RCC 7860 (cell line): ENCODE results near the gene HSPBAP1.
A peak's percentile ranks its signal among the peaks of the same experiment; 100 is the strongest.
"Not testable (repeated sequence)": the region's sequence is repeated elsewhere in the genome, so short reads cannot be mapped to it uniquely, and the experiment has no call there.

ENCODE experiments used
- DNase-seq: peaks from one replicate; pipeline ENCODE4 v3.0.0-alpha.2; 2015; ENCODE audit warnings: low spot score
- FAIRE-seq: peaks from 2 replicates; lab custom pipeline; 2012; peaks lifted over from hg19 to GRCh38; lab: Jason Lieb, UNC

Gene HSPBAP1

GRCh38 chr3:122786066-122786465 is 7.6 kb downstream of the HSPBAP1 start:
- FAIRE-seq (peak; percentile 96), DNase-seq (peak; percentile 40)

GRCh38 chr3:122785231-122785630 is 8.4 kb downstream of the HSPBAP1 start:
- FAIRE-seq (no peak), DNase-seq (no peak)

- FAIRE-seq (no peak), DNase-seq (no peak)
Observed at GRCh38 chr3:122784436-122784835, 9.2 kb downstream of the HSPBAP1 start.

- FAIRE-seq, result no peak
- DNase-seq, result no peak
Observed at GRCh38 chr3:122782804-122783203, 10.8 kb downstream of the HSPBAP1 start.

GRCh38 chr3:122777563-122777962 is 16.1 kb downstream of the HSPBAP1 start:
- FAIRE-seq, result no peak
- no peak for DNase-seq

GRCh38 chr3:122776675-122777468 is 16.8 kb downstream of the HSPBAP1 start:
- DNase-seq (no peak), FAIRE-seq (no peak)

- no peak for DNase-seq
- FAIRE-seq, result no peak
Observed at GRCh38 chr3:122774564-122774963, 19.1 kb downstream of the HSPBAP1 start.

- DNase-seq (no peak), FAIRE-seq (no peak)
Observed at GRCh38 chr3:122773944-122774509, 19.6 kb downstream of the HSPBAP1 start.

- FAIRE-seq (no peak), DNase-seq (no peak)
Observed at GRCh38 chr3:122772827-122773226, 20.8 kb downstream of the HSPBAP1 start.

- no peak for DNase-seq
- no peak for FAIRE-seq
Observed at GRCh38 chr3:122770521-122771202, 23.0 kb downstream of the HSPBAP1 start.

- FAIRE-seq (no peak), DNase-seq (no peak)
Observed at GRCh38 chr3:122767540-122768372, 25.9 kb downstream of the HSPBAP1 start.

- no peak for DNase-seq
- no peak for FAIRE-seq
Observed at GRCh38 chr3:122766430-122766829, 27.2 kb downstream of the HSPBAP1 start.

GRCh38 chr3:122760453-122761271 is 33.0 kb downstream of the HSPBAP1 start:
- FAIRE-seq (no peak), DNase-seq (no peak)

- DNase-seq (no peak), FAIRE-seq (no peak)
Observed at GRCh38 chr3:122758877-122759560, 34.6 kb downstream of the HSPBAP1 start.

GRCh38 chr3:122755491-122755890 is 38.1 kb downstream of the HSPBAP1 start:
- FAIRE-seq (no peak), DNase-seq (no peak)

GRCh38 chr3:122754929-122755328 is 38.7 kb downstream of the HSPBAP1 start:
- FAIRE-seq (no peak), DNase-seq (peak; percentile 38)

GRCh38 chr3:122748347-122748746 is 45.3 kb downstream of the HSPBAP1 start:
- FAIRE-seq (no peak), DNase-seq (no peak)

GRCh38 chr3:122747295-122747694 is 46.3 kb downstream of the HSPBAP1 start:
- FAIRE-seq, DNase-seq: not testable (repeated sequence)

GRCh38 chr3:122745369-122746021 is 48.1 kb downstream of the HSPBAP1 start:
- FAIRE-seq (no peak), DNase-seq (no peak)
